ENCODE results near the gene KAT6B.

The KAT6B gene

DNA sequence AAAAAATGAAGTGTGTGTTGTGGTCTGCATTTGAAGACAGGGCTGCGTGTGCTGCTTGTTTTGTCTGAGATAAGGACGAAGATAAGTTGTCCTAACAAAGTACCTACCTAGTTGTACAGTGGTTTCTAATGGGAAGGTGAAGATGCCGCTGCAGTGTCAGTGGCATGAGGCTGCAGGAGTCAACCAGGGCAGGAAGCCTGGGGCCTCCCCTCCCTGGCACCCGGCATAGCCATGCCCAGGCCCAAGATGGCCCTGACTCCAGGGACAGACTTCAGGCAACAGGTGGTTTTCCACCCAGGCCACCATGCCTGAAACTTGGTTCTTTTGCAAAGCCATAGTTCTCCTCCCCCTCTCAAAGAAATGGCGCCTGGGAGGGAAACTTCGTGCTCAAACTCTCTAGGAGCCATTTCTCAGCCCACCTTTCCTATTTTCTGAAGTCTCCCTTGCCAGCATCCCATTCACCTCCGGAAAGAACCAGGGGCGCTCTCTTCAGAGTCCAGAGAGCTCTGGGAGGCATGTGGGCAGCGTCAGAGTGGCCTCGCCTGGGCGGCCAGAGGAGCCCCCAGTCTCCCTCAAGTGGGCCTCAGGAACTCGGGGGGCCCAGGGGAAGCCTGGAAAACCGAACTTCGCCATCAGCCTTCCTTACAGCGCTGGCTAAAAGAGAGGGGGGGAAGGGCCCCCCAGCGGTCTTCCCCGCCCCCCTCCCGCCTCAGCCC lies 2.1 kb upstream of the KAT6B start:
- DNase-seq: peak; percentile 11

GRCh38 chr10:74824900-74825370 lies 1.5 kb upstream of the KAT6B start:
- peak; percentile 47 for DNase-seq

- DNase-seq: peak; percentile 58
Observed at GRCh38 chr10:74825371-74826141, 844 bp upstream of the KAT6B start.

DNA sequence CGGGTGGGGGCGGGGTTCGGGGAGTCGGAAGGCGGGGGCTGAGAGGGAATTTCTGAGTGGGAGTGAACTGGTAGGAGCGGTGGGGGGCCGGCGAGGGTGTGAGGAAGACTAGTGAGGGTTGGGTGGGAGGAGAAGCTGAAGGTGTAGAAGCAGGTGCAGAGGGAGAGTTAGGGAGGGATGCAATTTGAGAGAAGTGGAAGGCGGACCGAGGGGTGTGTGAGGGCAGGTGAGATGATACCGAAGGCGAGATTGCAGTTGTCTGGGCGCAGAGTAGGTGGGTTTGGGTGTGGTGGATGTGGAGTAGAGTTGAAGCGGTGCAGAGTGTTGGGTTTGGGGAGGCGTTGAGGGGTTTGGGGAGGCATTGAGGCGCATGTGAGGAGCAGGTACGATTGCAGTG lies 643 bp downstream of the KAT6B start:
- no peak for DNase-seq

GRCh38 chr10:74827694-74828093 lies 1.3 kb downstream of the KAT6B start:
- DNase-seq: no peak

GRCh38 chr10:74828946-74829345 lies 2.5 kb downstream of the KAT6B start:
- DNase-seq: no peak

- no peak for DNase-seq
Observed at GRCh38 chr10:74831518-74832120, 5.2 kb downstream of the KAT6B start.

- DNase-seq: no peak
Observed at GRCh38 chr10:74835963-74836362, 9.6 kb downstream of the KAT6B start.

- no peak for DNase-seq
Observed at GRCh38 chr10:74836877-74837276, 10.5 kb downstream of the KAT6B start.

DNA sequence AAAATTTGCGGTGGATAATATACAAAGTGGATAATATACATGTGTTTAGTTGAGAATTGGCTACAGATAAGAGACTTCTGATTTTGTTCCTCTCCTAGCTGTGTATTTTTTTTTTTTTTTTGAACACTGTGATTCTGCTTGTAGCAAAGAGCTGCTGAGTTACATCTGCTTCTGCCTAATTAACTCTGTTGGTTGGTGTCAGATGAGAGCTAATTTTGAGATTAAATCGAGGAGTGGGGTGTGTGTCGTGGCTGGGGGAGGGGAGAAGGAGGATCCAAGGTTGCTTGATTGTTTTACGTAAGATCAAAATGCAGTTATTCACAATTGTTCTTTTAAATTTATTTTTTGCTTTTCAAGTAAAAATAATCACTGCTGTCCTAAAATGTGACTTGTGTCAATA lies 11.3 kb downstream of the KAT6B start:
- DNase-seq: no peak

GRCh38 chr10:74839708-74840107 lies 13.3 kb downstream of the KAT6B start:
- no peak for DNase-seq

DNA sequence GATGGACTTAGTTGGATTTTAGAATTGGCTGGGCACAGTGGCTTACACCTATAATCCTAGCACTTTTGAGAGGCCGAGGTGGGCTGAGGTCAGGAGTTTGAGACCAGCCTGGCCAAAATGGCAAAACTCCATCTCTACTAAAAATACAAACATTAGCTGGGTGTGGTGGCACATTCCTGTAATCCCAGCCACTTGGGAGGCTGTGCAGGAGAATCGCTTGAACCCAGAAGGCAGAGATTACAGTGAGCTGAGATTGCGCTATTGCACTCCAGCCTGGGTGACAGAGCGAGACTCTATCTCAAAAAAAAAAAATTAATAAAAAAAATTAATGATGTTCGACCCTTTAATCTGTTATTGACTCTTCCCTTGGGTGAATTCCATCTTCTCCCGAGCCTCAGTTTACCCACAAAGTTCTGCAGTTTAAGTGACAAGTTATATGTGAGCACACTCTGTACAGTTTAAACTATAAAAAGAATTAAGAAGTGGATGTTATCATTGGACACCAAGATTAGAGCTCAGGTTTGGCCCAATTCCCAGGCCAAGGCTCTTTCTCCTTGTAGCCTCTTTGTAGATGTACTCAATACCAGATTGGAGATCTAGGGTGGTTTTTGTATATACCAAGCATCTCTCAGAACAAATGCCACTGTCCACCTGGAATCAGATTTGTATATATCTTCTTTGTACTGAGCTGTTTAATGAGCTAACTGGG lies 15.0 kb downstream of the KAT6B start:
- DNase-seq: no peak

- DNase-seq: no peak
Observed at GRCh38 chr10:74842301-74842954, 16.0 kb downstream of the KAT6B start.

DNA sequence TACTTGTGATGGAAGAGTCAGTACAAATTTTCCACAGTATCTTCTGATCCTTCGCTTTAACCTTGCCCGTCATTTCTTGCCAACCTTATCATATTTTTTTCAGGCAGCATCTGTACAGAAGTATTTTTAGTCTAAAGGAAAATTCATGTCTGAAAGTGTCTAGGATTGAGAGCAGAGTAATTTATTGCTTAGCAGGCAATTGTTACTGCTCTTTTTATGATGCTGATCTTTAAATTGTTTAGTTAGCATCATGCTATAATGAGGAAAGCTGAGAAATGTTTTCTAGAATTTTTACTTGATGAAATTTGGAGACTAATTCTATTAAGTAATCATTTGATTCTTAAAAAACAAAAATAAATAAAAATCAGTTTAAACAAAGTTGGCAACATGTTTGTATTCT lies 20.6 kb downstream of the KAT6B start:
- DNase-seq: no peak

DNA sequence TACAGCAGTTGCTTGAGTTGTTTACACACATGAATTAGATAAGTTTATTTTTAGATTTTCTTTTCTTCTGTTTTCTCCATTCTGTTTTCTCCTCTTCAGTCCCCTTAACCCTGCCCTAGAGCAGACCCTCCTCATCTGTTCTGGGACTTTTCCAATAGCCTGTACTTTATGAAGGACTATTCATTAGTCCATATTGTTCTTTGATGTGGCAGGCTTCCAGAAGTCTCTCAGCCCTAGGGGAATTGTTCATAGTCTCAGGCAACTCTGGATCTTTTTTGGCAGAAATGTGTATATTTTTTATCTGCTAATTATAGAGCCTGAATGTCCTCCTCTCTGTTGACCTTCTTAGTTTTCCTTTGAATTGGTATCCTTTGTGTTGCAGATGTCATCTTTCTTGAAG lies 25.4 kb downstream of the KAT6B start:
- DNase-seq: no peak

DNA sequence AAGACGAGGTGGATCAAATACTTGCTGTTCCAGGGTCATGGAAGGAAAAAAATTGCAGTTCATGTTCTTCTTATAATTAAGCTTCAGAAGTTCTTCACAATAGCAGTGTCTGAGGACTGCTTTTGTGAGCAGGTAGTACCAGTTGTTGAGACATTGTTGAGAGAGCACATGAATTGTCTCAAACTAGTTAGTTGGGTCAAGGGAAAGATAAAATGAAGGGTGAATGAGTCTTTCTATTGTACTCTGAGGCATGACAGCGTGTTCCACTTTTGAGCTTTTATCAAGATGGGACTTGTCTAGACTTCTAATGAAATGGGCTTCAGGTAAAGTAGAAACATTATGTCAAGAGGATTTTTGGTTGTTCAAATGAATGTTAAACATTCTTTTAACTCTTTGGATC lies 26.0 kb downstream of the KAT6B start:
- DNase-seq: no peak

GRCh38 chr10:74854610-74855009 lies 28.2 kb downstream of the KAT6B start:
- DNase-seq: no peak

DNA sequence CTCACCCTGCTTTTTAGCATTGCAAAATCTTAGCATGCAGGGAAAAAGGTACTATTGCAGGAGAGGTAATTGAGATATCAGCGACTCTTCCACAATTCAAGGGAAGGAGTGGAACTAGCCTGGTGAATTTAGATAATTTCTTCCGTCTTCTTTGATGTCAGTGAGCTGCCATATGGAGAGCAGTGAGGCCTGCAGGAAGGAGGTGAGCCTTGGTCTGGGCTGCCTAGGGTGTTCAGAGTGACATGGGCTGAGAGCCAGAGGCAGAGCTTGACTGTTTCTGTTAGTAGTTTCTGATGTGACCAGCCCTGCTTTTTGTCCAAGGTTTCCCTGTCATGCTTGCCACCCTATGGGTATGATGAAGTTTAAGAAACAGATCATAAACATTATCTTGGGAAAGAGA lies 28.6 kb downstream of the KAT6B start:
- no peak for DNase-seq

DNA sequence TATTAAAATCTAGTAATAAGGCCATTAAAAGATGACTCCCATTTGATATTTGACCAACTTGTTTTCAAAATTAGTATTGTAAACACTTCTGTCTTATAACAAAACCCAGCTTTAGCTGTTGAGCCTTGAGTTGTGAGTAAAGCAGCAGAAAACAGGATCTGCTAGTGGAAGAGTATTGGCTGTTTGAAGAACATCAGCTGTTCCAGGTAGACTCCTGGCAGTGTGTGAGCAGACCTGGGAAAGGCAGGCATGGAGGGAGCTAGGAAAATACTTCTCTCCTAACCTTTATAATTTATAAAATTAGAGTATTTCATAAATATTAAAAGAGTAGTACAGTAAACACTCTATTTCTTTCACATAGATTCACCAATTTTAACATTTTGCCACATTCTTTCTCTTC lies 29.0 kb downstream of the KAT6B start:
- no peak for DNase-seq

DNA sequence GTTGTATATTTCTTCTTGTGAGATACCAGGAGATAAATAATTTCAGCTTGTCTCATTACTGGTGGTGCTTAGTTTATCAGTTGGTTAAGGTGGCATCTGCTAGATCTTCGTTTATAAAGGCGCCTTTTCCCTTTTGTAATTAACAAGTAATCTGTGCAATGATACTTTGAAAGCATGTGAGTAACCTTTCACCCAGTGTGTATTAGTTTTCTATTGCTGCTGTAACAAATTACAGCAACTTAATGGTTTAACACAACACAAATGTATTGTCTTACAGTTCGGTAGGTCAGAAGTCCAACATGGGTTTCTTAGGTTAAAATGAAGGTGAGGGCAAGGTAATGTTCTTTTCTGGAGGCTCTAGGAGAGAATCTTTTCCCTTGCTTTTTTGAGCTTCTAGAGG lies 30.5 kb downstream of the KAT6B start:
- DNase-seq: no peak

DNA sequence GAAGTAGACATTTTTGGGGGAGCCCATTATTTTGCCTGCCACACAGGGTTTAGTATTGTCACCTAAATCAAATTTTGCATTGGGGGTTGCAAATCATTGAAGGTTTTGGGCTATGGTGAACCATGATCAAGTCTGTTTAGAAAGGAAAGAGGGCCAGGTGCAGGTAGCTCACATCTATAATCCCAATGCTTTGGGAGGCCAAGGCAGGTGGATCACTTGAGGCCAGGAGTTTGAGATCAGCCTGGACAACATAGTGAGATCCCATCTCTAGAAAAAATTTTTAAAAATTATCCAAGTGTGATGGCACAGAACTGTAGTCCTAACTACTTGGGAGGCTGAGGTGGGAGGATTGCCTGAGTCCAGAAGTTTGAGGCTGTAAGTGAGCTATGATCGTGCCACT lies 31.2 kb downstream of the KAT6B start:
- DNase-seq: no peak

DNA sequence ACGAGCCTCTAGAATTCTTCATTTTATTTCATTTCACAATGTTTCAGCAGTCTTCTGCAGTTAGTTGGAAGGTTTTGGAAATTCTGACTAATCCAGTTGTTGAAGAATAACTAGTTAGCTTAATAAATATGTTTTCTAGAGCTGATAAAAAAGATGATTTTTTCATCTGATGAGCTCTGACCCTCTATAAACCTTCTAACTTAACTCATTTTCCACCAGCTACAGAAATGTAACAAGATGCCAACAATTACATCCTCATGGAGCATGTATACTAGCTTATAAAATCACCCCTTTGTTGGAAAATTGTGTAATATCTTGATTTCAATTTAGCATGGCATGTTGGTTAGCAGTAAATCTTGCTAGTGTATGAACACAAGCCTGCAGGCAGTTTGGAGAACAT lies 33.1 kb downstream of the KAT6B start:
- no peak for DNase-seq

- DNase-seq: no peak
Observed at GRCh38 chr10:74862625-74863024, 36.2 kb downstream of the KAT6B start.
